ENCODE results near the gene FUZ.

DNA sequence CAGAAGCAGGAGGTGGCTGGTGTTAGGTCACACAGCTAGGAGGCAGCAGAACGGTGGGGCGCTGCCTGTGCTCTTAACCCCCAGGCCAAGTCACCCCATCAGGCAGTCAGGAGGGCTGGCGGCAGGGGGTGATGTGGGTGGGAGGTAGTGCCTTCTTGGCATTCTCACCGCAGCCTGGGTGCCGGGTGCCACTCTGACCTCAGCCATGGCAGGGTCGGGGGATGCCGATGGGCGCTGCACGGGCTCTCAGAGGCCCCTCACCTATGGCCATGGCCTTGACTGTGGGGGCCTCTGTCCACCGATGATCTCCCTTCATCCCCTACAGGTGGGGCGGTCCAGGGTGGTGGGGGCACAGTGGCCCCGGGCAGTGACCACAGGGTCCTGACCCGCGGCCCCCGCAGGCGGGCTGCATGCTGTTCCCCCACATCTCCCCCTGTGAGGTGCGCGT is 43.5 kb upstream of the FUZ start:
- TF ChIP-seq CTCF (IDR thresholded peaks at IDR 0.05) (no peak), POLR2A (IDR thresholded peaks at IDR 0.05) (no peak)
